ENCODE measurements around the gene KIR3DL3.
"Not testable (repeated sequence)": the region's sequence is repeated elsewhere in the genome, so short reads cannot be mapped to it uniquely, and the experiment has no call there.

The KIR3DL3 gene

GRCh38 chr19:54729416-54730188, 5.4 kb downstream of the KIR3DL3 start:
- in situ Hi-C loops (cut with HindIII; ENCODE audit: low sequenced_read_pairs) = no loop called here

GRCh38 chr19:54731191-54731590, 6.9 kb downstream of the KIR3DL3 start:
- in situ Hi-C loops (cut with HindIII; ENCODE audit: low sequenced_read_pairs) = no loop called here

- in situ Hi-C loops (cut with HindIII; ENCODE audit: low sequenced_read_pairs) = not testable (repeated sequence)
Observed at GRCh38 chr19:54738306-54738705, 14.1 kb downstream of the KIR3DL3 start, which contains the start of gene KIR2DL3. TSS of gene KIR2DL3 (plus strand) at chr19:54738513. CDS start at chr19:54738546, 33 bp downstream.

DNA sequence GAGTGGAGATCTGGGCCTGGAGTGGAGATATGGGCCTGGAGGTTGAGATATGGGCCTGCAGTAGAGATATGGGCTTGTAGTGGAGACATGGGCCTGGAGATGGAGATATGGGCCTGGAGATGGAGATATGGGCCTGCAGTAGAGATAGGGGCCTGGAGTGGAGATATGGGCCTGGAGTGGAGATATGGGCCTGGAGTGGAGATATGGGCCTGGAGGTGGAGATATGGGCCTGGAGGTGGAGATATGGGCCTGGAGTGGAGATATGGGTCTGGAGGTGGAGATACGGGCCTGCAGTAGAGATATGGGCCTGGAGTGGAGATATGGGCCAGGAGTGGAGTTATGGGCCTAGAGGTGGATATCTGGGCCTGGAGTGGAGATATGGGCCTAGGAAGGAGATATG, 14.5 kb downstream of the KIR3DL3 start:
- in situ Hi-C loops (cut with HindIII; ENCODE audit: low sequenced_read_pairs) = no loop called here

- in situ Hi-C loops (cut with HindIII; ENCODE audit: low sequenced_read_pairs) = no loop called here
Observed at GRCh38 chr19:54739587-54740497, 15.6 kb downstream of the KIR3DL3 start.

DNA sequence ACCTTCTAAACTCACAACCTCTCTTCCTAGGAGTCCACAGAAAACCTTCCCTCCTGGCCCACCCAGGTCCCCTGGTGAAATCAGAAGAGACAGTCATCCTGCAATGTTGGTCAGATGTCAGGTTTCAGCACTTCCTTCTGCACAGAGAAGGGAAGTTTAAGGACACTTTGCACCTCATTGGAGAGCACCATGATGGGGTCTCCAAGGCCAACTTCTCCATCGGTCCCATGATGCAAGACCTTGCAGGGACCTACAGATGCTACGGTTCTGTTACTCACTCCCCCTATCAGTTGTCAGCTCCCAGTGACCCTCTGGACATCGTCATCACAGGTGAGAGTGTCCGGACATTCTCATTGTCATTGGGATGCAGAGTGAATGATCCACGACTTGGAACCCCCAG, 17.7 kb downstream of the KIR3DL3 start:
- in situ Hi-C loops (cut with HindIII; ENCODE audit: low sequenced_read_pairs) = not testable (repeated sequence)

DNA sequence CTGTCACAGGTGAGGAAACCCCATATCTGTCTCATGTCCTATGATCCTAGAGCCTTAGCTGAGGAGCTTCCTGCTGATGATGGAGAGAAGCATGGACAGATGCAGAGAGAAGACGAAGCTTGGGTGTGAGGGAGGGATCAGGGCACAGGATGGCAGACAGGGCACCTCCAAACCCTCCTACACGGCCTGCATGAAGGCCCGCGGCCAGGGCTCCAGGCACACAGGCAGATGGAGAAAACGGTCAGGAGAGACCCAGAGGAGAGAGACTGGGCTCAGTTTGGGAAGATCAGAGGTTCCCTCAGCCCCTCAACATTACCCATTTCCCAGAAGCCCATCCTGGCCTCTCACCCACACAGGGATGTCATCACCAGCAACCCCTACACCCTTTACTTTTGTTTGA, 19.8 kb downstream of the KIR3DL3 start:
- in situ Hi-C loops (cut with HindIII; ENCODE audit: low sequenced_read_pairs) = not testable (repeated sequence)

DNA sequence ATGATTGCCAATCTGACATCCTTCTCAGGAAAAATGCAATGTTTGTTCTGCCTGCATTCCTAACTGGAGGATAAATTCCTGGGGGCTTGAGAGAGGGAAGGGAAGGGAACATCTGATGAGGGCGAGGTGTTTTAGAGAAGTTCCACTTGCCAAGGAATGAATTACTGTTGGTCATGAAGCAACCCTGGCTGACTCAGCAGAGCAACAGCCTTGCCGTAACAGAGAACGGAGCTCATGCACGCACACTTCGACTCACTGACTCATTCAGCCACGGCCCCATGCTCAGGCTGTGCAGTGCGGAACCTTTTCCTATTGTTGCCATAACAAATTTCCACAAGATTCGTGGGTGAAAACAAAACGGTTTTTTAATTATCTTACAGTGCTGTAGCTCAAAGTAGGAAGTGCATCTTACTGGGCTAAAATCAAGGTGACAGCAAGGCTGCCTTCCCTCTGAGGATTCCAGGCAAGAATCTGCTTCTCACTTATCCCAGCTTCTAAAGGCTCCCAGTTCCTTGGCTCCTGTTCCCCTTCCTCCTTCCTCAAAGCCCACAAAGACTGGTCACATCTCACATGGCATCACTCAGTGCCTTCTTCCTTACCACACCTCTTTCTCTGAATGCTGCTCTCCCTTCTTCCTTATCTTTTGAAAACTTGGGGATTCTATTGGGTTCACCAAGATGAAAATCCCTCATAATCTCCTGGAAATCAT, 23.5 kb downstream of the KIR3DL3 start:
- in situ Hi-C loops (cut with HindIII; ENCODE audit: low sequenced_read_pairs) = not testable (repeated sequence)

DNA sequence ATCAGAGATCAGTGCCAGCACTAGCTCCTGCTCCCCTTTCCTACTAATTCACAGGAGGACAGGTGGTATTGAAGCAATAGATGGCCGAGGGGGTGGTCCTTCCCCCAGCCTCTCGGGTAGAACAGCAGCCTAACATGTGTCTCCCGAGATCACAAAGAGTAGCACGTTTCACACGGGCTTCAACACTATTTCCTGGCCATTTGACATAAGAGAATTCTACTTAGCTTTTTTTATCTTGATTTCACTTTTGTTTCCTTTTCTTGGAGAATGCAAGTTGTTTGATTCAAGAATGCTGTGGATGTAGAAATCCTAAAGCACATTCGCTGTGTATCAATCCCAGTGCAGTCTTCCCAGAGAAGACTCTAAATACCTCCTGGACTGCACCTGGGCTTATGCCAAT, 26.0 kb downstream of the KIR3DL3 start:
- in situ Hi-C loops (cut with HindIII; ENCODE audit: low sequenced_read_pairs) = not testable (repeated sequence)

GRCh38 chr19:54756204-54757110, 32.2 kb downstream of the KIR3DL3 start:
- in situ Hi-C loops (cut with HindIII; ENCODE audit: low sequenced_read_pairs) = not testable (repeated sequence)

- in situ Hi-C loops (cut with HindIII; ENCODE audit: low sequenced_read_pairs) = not testable (repeated sequence)
Observed at GRCh38 chr19:54758577-54758976, 34.3 kb downstream of the KIR3DL3 start.

- in situ Hi-C loops (cut with HindIII; ENCODE audit: low sequenced_read_pairs) = not testable (repeated sequence)
Observed at GRCh38 chr19:54764219-54764618, 40.0 kb downstream of the KIR3DL3 start.

GRCh38 chr19:54766464-54766863, 42.2 kb downstream of the KIR3DL3 start:
- in situ Hi-C loops (cut with HindIII; ENCODE audit: low sequenced_read_pairs) = not testable (repeated sequence)

DNA sequence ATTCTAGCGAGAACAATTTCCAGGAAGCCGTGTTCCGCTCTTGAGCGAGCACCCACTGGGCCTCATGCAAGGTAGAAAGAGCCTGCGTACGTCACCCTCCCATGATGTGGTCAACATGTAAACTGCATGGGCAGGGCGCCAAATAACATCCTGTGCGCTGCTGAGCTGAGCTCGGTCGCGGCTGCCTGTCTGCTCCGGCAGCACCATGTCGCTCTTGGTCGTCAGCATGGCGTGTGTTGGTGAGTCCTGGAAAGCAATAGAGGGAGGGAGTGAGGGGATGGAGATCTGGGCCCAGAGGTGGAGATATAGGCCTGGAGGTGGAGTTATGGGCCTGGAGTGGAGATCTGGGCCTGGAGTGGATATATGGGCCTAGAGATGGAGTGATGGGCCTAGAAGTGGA, 45.4 kb downstream of the KIR3DL3 start, which contains the start of gene KIR2DL1:
Gene KIR2DL1, plus strand, starts transcription at position 148 of the 400 bp plus-strand sequence. Its CDS starts 58 bp downstream, at position 206.
- in situ Hi-C loops (cut with HindIII; ENCODE audit: low sequenced_read_pairs) = not testable (repeated sequence)

GRCh38 chr19:54770511-54770910, 46.3 kb downstream of the KIR3DL3 start:
- in situ Hi-C loops (cut with HindIII; ENCODE audit: low sequenced_read_pairs) = not testable (repeated sequence)

DNA sequence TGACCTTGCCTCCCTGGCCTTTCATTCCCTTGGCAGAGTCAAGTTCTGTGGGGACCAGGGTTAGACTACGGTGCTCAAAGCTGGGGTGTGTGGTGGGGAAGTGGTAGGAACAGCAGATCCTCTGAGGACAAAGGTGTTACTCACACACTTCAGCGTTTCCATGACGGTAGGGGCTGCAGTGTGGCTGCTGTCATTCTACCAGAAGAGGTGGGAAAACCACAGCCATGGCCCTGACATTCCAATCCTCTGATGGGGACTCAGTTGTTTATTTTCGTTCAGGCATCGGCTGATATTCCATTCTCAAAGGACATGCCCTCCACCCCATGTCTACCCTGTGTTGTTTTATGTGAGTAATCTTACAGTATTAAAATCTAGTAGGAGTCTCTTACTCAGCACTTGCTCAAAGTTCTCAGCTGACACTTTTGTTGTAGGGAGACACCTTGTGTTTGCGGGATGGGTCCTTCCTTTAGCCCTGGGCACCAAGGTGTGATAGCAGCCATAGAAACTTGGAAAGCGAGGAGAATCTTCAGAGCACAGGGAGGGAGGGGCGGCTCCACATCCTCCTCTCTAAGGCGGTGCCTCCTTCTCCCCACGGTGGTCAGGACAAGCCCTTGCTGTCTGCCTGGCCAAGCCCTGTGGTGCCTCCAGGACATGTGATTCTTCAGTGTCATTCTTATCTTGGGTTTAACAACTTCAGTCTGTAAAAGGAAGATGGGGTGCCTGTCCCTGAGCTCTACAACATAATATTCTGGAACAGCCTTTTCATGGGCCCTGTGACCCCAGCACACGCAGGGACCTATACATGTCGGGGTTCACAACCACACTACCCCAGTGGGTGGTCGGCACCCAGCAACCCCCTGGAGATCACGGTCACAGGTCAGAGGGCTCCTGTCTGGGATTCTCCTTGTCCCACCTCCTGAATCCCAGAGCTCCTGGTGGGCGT, 47.0 kb downstream of the KIR3DL3 start:
- in situ Hi-C loops (cut with HindIII; ENCODE audit: low sequenced_read_pairs) = not testable (repeated sequence)

DNA sequence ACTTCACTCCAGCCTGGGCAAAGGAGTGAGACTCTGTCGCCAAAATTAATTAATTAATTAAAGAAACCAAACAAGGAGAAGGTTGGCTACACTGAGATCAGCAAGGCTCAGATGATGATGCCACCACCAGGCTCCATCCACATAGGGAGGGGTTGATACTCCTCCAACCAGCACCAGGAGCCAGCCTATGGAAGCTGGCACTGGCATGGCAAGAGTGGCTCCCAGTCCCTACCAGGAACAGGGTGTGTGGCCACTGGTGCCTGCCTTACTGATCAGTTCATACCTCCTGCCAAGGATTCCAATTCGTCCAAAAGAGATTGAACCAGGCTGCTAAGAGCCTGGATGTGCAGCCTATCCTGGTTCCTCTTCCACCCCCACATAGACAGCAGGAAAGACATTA, 48.4 kb downstream of the KIR3DL3 start:
- in situ Hi-C loops (cut with HindIII; ENCODE audit: low sequenced_read_pairs) = not testable (repeated sequence)

DNA sequence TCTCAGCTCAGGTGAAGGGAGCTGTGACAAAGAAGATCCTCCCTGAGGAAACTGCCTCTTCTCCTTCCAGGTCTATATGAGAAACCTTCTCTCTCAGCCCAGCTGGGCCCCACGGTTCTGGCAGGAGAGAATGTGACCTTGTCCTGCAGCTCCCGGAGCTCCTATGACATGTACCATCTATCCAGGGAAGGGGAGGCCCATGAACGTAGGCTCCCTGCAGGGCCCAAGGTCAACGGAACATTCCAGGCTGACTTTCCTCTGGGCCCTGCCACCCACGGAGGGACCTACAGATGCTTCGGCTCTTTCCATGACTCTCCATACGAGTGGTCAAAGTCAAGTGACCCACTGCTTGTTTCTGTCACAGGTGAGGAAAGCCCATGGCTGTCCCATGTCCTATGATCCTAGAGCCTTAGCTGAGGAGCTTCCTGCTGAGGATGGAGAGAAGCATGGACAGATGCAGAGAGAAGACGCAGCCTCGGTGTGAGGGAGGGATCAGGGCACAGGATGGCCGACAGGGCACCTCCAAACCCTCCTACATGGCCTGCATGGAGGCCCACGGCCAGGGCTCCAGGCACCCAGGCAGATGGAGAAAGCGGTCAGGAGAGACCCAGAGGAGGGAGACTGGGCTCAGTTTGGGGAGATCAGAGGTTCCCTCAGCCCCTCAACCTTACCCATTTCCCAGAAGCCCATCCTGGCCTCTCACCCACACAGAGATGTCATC, 51.0 kb downstream of the KIR3DL3 start:
- in situ Hi-C loops (cut with HindIII; ENCODE audit: low sequenced_read_pairs) = not testable (repeated sequence)
